HuH-7.5 (cell line): Measurements from ENCODE around the gene FAM117B.
"Not testable (repeated sequence)": the region's sequence is repeated elsewhere in the genome, so short reads cannot be mapped to it uniquely, and the experiment has no call there.

Experiments
- DNase-seq: peaks from one replicate; pipeline ENCODE4 v3.0.0; 2011; ENCODE audit warnings: low spot score

The FAM117B gene

GRCh38 chr2:202760848-202761247 is 126.1 kb downstream of the FAM117B start:
- no peak for DNase-seq

- DNase-seq, result no peak
Measured at GRCh38 chr2:202762556-202762955, 127.8 kb downstream of the FAM117B start.

GRCh38 chr2:202763916-202764315 is 129.1 kb downstream of the FAM117B start:
- no peak for DNase-seq

- DNase-seq, result no peak
Measured at GRCh38 chr2:202764991-202765390, 130.2 kb downstream of the FAM117B start.

GRCh38 chr2:202765436-202765835 is 130.7 kb downstream of the FAM117B start:
- no peak for DNase-seq

GRCh38 chr2:202768273-202768672 is 133.5 kb downstream of the FAM117B start:
- no peak for DNase-seq

GRCh38 chr2:202769201-202769600 is 134.4 kb downstream of the FAM117B start:
- no peak for DNase-seq

- no peak for DNase-seq
Measured at GRCh38 chr2:202771336-202771735, 136.6 kb downstream of the FAM117B start.

GRCh38 chr2:202771741-202772460 is 137.1 kb downstream of the FAM117B start:
- no peak for DNase-seq

GRCh38 chr2:202773301-202773973 is 138.7 kb downstream of the FAM117B start:
- no peak for DNase-seq

- peak; percentile 18 for DNase-seq
Measured at GRCh38 chr2:202774104-202774503, 139.3 kb downstream of the FAM117B start.

GRCh38 chr2:202778217-202778616 is 143.4 kb downstream of the FAM117B start:
- DNase-seq, result no peak

- no peak for DNase-seq
Measured at GRCh38 chr2:202780514-202781021, 145.8 kb downstream of the FAM117B start.

- DNase-seq, result no peak
Measured at GRCh38 chr2:202782940-202783558, 148.3 kb downstream of the FAM117B start.

GRCh38 chr2:202786842-202787241 is 152.1 kb downstream of the FAM117B start:
- DNase-seq, result no peak

GRCh38 chr2:202790676-202791075 is 155.9 kb downstream of the FAM117B start:
- DNase-seq, result no peak

- no peak for DNase-seq
Measured at GRCh38 chr2:202797944-202798343, 163.2 kb downstream of the FAM117B start.

- DNase-seq, result not testable (repeated sequence)
Measured at GRCh38 chr2:202805911-202806310, 171.1 kb downstream of the FAM117B start.

- DNase-seq, result not testable (repeated sequence)
Measured at GRCh38 chr2:202807431-202808138, 172.8 kb downstream of the FAM117B start.

- no peak for DNase-seq
Measured at GRCh38 chr2:202808754-202809153, 174.0 kb downstream of the FAM117B start.

GRCh38 chr2:202813387-202813786 is 178.6 kb downstream of the FAM117B start:
- no peak for DNase-seq

- no peak for DNase-seq
Measured at GRCh38 chr2:202814226-202814625, 179.5 kb downstream of the FAM117B start.
